Thymus (tissue), 11 donors: Measurements from ENCODE around the gene RGL2. TPM values are rescaled to one million over a fixed set of nuclear protein-coding genes. Genes with fewer than 3 reads are reported as not detected.

Source experiments
- DNase-seq, 9 donors: peaks; one replicate each; pipeline ENCODE4 v3.0.0-alpha.2; 2013; ENCODE audit warnings: low spot score in 9 of 9, low read depth in 6 of 9, missing footprints in 1 of 9
- H3K27ac ChIP-seq, 2 donors: one replicate each; pipeline ENCODE4 v1.5.1; 2013; ENCODE audit warnings: control low read depth in 1 of 2, low read depth in 1 of 2, low read length in 1 of 2, mild to moderate bottlenecking in 1 of 2, moderate library complexity in 1 of 2
- H3K27me3 ChIP-seq, 2 donors: one replicate each; pipeline ENCODE4 v1.5.1; 2013; ENCODE audit warnings: low read length in 1 of 2; ENCODE audit not compliant: control insufficient read depth in 2 of 2, insufficient read depth in 1 of 2
- H3K36me3 ChIP-seq, 2 donors: one replicate each; pipeline ENCODE4 v1.5.1; 2013; ENCODE audit warnings: low read length in 1 of 2, mild to moderate bottlenecking in 1 of 2, moderate library complexity in 1 of 2; ENCODE audit not compliant: control insufficient read depth in 2 of 2, insufficient read depth in 2 of 2
- H3K4me1 ChIP-seq, 2 donors: one replicate each; pipeline ENCODE4 v1.5.1; 2013; ENCODE audit warnings: low read length in 2 of 2; ENCODE audit not compliant: control insufficient read depth in 2 of 2, insufficient read depth in 2 of 2
- H3K4me3 ChIP-seq, 2 donors: one replicate each; pipeline ENCODE4 v1.5.1; 2013; ENCODE audit warnings: low read length in 2 of 2, control low read depth in 1 of 2, mild to moderate bottlenecking in 1 of 2
- H3K9me3 ChIP-seq, 2 donors: one replicate each; pipeline ENCODE4 v1.5.1; 2013; ENCODE audit warnings: low read length in 1 of 2, mild to moderate bottlenecking in 1 of 2; ENCODE audit not compliant: control insufficient read depth in 2 of 2, insufficient read depth in 1 of 2
- WGBS: extraction: QIAGEN DNeasy Blood & Tissue Kit; methylation state at CpG from one replicate; pipeline ENCODE4 v1.1.7; 2013; 5-methylcytosine and 5-hydroxymethylcytosine counted together
- polyA plus RNA-seq: library from polyadenylated mRNA; stranded (reverse); fragments of 200-250 nt; gene quantifications from one replicate; pipeline ENCODE4 v1.2.3, GENCODE V29; 2013
- total RNA-seq: library from RNA; stranded (reverse); fragments of 120-200 nt; gene quantifications from one replicate; pipeline ENCODE4 v1.2.4, GENCODE V29; 2013
- donor health status: healthy.

Gene RGL2
- total and polyA plus RNA-seq, 2 donors, result 19.9 to 120 TPM

DNA sequence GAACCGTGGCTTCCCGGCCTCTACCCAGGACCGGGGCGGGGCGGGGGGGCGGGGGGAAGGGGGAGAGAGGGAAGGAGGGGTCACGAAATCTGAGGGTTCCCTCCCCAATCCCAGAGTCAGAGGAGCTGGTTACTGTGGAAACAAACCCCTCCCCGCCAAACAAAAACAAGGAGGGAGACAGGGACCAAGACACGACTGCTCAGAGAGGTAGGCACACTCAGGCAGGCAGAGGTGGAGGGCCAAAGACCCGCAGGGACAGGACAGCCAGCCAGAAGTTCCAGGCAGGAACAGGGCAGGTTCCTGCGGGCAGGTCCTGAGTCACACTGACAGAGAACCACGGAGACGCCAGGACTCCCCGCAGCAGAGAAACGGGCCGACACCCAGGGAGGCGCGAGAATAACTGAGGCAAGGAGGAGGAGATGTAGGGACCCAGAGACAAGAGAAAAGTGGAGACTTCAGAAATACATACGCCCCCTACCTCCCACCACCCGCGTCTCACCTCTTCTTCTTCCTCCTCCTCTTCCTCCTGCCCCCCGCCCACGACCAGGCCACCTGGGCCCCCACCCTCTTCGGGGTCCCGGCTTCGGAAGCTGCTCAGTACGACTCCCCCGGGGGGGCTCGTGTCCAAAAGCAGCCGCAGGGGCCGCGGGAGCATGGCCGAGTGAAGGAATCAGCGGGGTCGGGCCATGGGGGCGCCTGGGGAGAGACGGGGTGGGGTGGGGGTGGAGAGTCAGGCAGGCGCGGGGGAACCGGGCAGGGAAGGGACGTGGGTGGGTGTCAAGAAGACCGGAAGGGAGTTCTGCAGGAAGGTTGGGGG is 578 bp downstream of the RGL2 start:
- peaks cover 46 to 50% of the 10 kb centered on the region in 2 donors for H3K36me3 ChIP-seq
- H3K27ac ChIP-seq, result peak overlapping the region; percentile 99 to 100
- DNase-seq, result peak in 5 of 9 donors; percentile 33 to 76 (median 56)
- H3K27me3 ChIP-seq, result no peaks in the 10 kb centered on the region
- 1% methylated on average over 42 of the region's 42 CpGs for WGBS
- H3K9me3 ChIP-seq, result peaks cover 0 to 3% of the 10 kb centered on the region in 2 donors
- peaks cover 14 to 24% of the 10 kb centered on the region in 2 donors for H3K4me1 ChIP-seq
- H3K4me3 ChIP-seq, result peak overlapping the region; percentile 97 to 98

DNA sequence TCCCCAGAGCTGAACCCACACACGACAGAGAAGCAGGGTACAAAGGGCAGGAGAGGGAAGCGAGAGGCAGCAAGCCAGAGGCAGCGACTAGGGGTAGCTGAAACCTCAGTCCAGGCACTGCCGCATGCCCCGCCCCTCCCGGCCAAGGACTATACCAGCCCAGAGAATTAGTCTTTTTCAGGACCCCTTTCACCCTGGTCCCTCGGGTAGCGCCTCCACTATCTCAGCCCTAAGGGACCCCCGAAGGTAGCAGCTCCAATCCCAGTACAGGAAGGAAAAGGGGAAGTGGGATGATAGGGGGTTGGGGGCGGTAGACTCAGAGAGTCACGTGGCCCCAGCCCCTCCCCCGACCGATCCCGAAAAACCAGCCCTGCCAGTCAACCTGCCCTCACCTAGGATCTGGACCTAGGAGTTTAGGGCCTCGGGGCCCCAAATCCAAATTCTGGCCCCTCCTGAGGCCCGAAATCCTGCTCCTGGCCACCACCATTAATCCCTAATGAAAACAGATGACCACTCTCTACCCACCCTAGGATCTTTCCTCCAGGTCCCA is 1.3 kb downstream of the RGL2 start:
- Histone ChIP-seq H3K4me3 (peak overlapping the region; percentile 97 to 98), H3K36me3 (peaks cover 50 to 52% of the 10 kb centered on the region in 2 donors), H3K27ac (peak overlapping the region in 1 of 2 donors; percentile 99), H3K27me3 (no peaks in the 10 kb centered on the region), H3K9me3 (peaks cover 0 to 3% of the 10 kb centered on the region in 2 donors), H3K4me1 (peaks cover 14 to 24% of the 10 kb centered on the region in 2 donors)
- 16% methylated on average over 16 of the region's 16 CpGs for WGBS
- DNase-seq, result no peak

GRCh38 chr6:33296797-33297405 is 1.8 kb downstream of the RGL2 start:
- Histone ChIP-seq H3K9me3 (peaks cover 0 to 6% of the 10 kb centered on the region in 2 donors), H3K4me1 (peaks cover 14 to 24% of the 10 kb centered on the region in 2 donors), H3K27me3 (no peaks in the 10 kb centered on the region), H3K36me3 (peaks cover 54 to 56% of the 10 kb centered on the region in 2 donors), H3K4me3 (no peak overlapping the region), H3K27ac (peak overlapping the region in 1 of 2 donors; percentile 59)
- DNase-seq, result no peak
- 89% methylated on average over 12 of the region's 12 CpGs for WGBS

DNA sequence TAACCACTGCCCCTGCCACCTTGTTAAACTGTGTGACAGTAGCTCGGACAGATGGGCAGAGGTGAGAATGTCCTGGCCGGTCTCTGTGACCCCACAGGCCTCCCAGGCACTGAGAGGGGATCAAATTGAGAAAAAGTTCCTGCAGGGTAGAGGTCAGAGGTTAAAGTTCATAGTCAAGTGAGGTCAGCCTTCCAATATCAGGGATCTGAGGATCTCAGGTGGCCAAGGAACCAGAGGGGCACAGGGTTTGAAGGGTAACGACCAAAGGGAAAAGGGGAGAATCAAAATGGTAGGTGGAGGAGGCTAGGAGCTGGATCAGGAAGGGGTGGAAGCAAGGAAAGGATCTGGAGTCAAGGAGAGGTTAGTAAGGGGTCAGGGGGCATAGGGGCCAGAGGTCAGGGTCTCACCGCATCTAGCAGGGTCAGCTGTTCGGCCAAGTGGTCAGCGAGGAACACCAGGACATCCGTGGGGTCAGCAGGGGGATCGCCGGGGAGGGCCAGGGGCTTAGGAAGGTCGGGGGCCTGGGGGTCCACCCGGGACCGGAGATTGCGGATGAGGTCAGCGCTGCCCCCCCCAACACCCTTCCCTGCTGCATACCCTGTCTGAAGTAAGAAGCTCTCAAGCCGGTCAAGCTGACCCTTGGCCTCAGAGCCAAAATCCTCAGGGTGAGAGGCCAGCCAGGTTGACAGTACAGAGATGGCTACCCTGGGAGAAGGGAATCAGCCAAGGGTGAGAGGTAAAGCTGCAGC is 2.9 kb downstream of the RGL2 start:
- Histone ChIP-seq H3K36me3 (peaks cover 55 to 56% of the 10 kb centered on the region in 2 donors), H3K4me1 (peaks cover 14 to 24% of the 10 kb centered on the region in 2 donors), H3K27me3 (no peaks in the 10 kb centered on the region), H3K4me3 (no peak overlapping the region), H3K9me3 (peaks cover 0 to 6% of the 10 kb centered on the region in 2 donors), H3K27ac (no peak overlapping the region)
- no peak for DNase-seq
- WGBS, result 97% methylated on average over 15 of the region's 15 CpGs

- no peak for DNase-seq
- 98% methylated on average over 10 of the region's 10 CpGs for WGBS
- Histone ChIP-seq H3K4me1 (peaks cover 18 to 24% of the 10 kb centered on the region in 2 donors), H3K4me3 (no peak overlapping the region), H3K27me3 (no peaks in the 10 kb centered on the region), H3K9me3 (peaks cover 0 to 6% of the 10 kb centered on the region in 2 donors), H3K36me3 (peaks cover 56% of the 10 kb centered on the region in 2 donors), H3K27ac (no peak overlapping the region)
Observed at GRCh38 chr6:33294086-33294823, 4.5 kb downstream of the RGL2 start.

DNA sequence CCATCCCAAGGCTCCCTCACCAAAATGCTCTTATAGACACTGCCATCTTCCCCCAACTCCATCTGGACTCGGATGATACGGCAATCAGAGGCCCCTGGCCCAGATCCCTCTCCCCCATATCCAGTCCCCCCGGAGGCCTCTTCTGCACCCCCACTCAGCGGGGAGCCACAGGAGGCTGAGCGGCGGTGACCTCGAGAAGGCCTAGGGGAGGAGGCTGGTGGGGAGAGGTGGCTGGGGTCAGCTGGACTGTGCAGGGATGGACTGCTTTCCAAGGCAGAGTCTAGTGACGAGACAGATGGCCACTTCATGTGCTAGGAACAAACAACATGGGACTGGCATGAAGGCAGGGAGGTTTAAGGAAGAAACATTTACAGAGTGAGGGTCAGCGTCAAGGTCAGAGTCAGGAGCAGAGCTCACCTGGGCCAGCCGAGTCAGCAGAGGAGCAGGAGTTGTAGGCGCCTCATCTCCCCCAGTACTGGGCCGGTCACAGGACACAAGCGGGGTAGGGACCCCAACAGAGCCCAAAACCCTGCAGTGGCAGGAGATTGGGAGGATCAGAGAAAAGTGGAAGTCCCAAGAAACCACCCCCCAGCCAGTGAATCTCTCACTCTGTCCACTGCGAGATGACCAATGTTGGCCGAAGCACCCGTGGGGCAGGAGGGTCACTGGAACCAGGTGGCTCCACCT is 5.6 kb downstream of the RGL2 start:
- Histone ChIP-seq H3K9me3 (peaks cover 0 to 6% of the 10 kb centered on the region in 2 donors), H3K27me3 (no peaks in the 10 kb centered on the region), H3K36me3 (peaks cover 56% of the 10 kb centered on the region in 2 donors), H3K27ac (no peak overlapping the region), H3K4me3 (no peak overlapping the region), H3K4me1 (peaks cover 18 to 27% of the 10 kb centered on the region in 2 donors)
- no peak for DNase-seq
- 98% methylated on average over 16 of the region's 16 CpGs for WGBS

DNA sequence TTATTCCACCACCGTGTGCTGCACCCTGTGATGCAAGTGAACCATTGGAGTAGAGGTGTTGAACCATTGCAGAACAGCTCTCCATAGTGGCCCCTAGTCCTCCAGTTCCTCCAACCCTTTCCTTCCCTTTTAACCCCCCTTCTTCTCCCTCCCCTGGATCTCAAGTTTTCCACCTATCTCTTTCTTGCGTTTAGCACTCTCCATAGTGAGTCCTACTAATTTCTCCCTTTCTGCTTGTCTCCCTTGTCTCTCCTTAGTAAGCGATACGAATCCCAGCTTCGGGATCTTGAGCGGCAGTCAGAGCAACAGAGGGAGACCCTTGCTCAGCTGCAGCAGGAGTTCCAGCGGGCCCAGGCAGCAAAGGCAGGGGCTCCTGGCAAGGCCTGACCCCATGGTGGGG is 8.3 kb downstream of the RGL2 start:
- no peak overlapping the region for H3K27ac ChIP-seq
- no peak for DNase-seq
- WGBS, result 91% methylated on average over 7 of the region's 7 CpGs

DNA sequence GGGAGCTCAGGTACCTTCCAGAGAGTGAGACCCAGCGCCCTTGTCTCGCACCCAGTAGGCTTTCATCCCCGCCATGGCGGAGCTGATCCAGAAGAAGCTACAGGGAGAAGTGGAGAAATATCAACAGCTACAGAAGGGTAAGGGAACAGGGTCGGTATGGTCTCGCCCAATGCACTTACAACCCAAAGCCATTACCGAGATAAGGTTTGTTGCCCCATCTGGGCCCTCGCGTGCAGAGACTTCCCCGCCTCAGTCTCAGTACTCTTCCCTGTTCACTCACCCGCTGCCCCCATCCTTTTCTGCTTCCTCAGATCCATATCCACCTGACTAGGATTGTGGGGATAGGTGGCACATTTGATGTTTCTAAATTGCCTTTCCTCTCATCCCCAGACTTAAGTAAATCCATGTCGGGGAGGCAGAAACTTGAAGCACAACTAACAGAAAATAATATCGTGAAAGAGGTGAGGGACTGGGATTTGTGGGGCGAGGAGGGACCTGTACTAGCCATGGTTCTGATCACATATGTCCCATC is 8.9 kb downstream of the RGL2 start:
- Histone ChIP-seq H3K27me3 (no peaks in the 10 kb centered on the region), H3K4me3 (peak overlapping the region; percentile 59 to 88), H3K9me3 (peaks cover 0 to 3% of the 10 kb centered on the region in 2 donors), H3K36me3 (peaks cover 38 to 60% of the 10 kb centered on the region in 2 donors), H3K27ac (peak overlapping the region; percentile 6 to 46), H3K4me1 (peaks cover 7 to 20% of the 10 kb centered on the region in 2 donors)
- DNase-seq, result no peak
- 8% methylated on average over 14 of the region's 14 CpGs for WGBS

More for the DNA sequence above, 8.3 kb downstream of the RGL2 start:
- Histone ChIP-seq H3K9me3 (peaks cover 0 to 3% of the 10 kb centered on the region in 2 donors), H3K36me3 (peaks cover 43 to 60% of the 10 kb centered on the region in 2 donors), H3K27me3 (no peaks in the 10 kb centered on the region), H3K4me3 (peak overlapping the region in 1 of 2 donors; percentile 88), H3K4me1 (peaks cover 7 to 20% of the 10 kb centered on the region in 2 donors)
